ENCODE measurements around the gene SERINC5.

Gene SERINC5

GRCh38 chr5:80106916-80107315 lies 148.9 kb downstream of the SERINC5 start:
- no peak for DNase-seq (ENCODE audit: low read depth)
- H3K4me3 ChIP-seq (ENCODE audit: control insufficient read depth, low read depth, low read length), result no peak overlapping the region
- TF ChIP-seq CTCF (IDR thresholded peaks at IDR 0.05; ENCODE audit: control insufficient read depth, insufficient read depth, low read depth, low read length, missing control alignments), result no peak

- no peak for TF ChIP-seq CTCF (IDR thresholded peaks at IDR 0.05; ENCODE audit: control insufficient read depth, insufficient read depth, low read depth, low read length, missing control alignments)
- no peak for DNase-seq (ENCODE audit: low read depth)
- H3K4me3 ChIP-seq (ENCODE audit: control insufficient read depth, low read depth, low read length), result no peak overlapping the region
These were observed 150.0 kb downstream of the SERINC5 start for GRCh38 chr5:80105698-80106439.

GRCh38 chr5:80103371-80103770 lies 152.5 kb downstream of the SERINC5 start:
- TF ChIP-seq CTCF (IDR thresholded peaks at IDR 0.05; ENCODE audit: control insufficient read depth, insufficient read depth, low read depth, low read length, missing control alignments), result no peak
- no peak overlapping the region for H3K4me3 ChIP-seq (ENCODE audit: control insufficient read depth, low read depth, low read length)
- DNase-seq (ENCODE audit: low read depth), result no peak

- DNase-seq (ENCODE audit: low read depth), result no peak
- no peak overlapping the region for H3K4me3 ChIP-seq (ENCODE audit: control insufficient read depth, low read depth, low read length)
- no peak for TF ChIP-seq CTCF (IDR thresholded peaks at IDR 0.05; ENCODE audit: control insufficient read depth, insufficient read depth, low read depth, low read length, missing control alignments)
These were observed 153.9 kb downstream of the SERINC5 start for GRCh38 chr5:80101993-80102392.

GRCh38 chr5:80097451-80097850 lies 158.4 kb downstream of the SERINC5 start:
- no peak for TF ChIP-seq CTCF (IDR thresholded peaks at IDR 0.05; ENCODE audit: control insufficient read depth, insufficient read depth, low read depth, low read length, missing control alignments)
- DNase-seq (ENCODE audit: low read depth), result no peak
- no peak overlapping the region for H3K4me3 ChIP-seq (ENCODE audit: control insufficient read depth, low read depth, low read length)

GRCh38 chr5:80094236-80094738 lies 161.6 kb downstream of the SERINC5 start:
- no peak for TF ChIP-seq CTCF (IDR thresholded peaks at IDR 0.05; ENCODE audit: control insufficient read depth, insufficient read depth, low read depth, low read length, missing control alignments)
- DNase-seq (ENCODE audit: low read depth), result no peak
- no peak overlapping the region for H3K4me3 ChIP-seq (ENCODE audit: control insufficient read depth, low read depth, low read length)
